DMS53 (cell line): ENCODE data around the gene MID1.
A peak's percentile ranks its signal among the peaks of the same experiment; 100 is the strongest.

Source experiments
- DNase-seq: peaks from one replicate; lab custom pipeline; 2025; lab: John Stamatoyannopoulos, UW

Gene MID1

DNA sequence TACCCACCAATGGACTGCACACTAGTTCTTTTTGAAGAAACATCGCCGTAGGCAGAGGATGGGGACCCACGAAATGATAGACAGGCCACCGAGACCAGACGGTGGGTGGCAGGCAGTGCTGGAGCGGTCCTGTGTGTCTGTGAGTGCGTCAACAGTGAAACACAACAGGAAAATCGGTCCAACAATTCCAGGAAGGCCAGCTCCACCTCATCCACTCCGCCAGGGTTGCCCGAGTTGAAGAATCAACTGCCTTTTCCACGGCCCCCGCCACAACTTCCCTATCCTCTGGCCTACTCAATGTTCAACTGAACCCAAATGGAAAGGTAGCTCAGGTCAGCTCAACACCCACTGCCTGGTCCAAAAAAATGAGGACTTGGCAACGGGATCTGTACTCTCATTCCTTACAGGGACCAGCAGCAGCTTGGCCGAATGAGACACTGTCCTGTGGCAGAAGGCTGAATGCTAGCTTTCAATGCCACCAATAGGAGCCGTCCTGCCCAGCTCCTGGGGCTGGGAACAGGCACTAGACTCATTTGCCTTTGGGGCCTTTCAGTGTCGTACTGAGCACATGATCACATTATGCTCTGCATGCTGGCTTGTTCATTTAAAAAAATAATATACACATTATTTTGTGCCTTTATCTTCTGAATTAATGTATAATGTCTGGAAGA lies 43.5 kb downstream of the MID1 start:
- no peak for DNase-seq

DNA sequence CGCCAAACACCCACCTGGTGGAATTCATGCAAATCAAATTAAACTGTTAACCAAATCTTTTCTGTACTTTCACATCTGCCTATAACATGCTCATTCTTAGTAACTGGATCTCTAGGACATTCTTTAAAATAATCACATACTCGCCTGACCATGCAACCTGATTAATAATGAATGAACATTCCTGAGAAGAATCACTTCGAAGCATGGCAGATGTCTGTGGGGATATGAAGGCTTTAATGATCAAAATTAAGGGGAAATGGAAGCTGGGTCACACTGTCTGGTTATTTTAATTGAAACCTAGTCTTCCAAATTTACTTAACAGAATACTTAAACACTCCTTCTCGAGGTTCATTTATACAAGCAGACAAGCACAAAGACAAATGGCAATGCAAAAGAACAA lies 44.2 kb downstream of the MID1 start:
- no peak for DNase-seq

DNA sequence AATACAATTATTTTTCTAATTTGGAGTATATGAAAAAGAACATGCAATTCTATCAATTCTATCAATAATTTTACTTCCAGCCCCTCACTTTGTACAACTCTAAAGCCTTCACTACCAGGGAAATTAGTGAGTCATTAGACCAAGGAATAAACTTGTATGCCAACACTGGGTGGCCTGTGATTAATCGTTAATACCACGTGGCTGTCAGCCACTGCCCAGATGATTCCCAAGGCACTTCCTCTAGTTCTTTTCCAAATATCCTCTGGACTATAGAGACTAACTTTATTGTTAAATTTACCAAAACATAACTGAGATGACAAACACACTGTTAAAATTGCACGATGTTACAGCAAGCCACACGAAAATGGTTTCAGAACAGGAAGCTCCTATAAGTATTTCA lies 45.7 kb downstream of the MID1 start:
- DNase-seq: no peak

DNA sequence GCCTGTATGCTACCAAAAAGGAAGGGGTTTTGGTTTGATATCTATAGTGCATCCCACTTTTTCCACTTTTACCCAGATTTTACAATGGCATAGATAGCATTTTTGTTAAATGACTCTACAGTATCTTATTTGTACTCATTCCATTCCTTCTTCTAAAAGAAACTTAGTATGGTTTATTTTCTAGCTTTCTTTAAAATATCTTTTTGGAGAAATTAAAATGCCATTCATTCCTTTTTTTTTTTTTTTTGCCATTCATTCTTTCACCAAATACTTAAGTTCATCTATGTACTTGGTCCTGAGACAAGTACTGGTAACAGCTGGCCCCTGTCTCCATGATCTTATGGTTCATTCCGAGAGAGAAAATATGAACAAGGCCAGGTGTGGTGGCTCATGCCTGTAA lies 49.1 kb downstream of the MID1 start:
- DNase-seq: no peak

DNA sequence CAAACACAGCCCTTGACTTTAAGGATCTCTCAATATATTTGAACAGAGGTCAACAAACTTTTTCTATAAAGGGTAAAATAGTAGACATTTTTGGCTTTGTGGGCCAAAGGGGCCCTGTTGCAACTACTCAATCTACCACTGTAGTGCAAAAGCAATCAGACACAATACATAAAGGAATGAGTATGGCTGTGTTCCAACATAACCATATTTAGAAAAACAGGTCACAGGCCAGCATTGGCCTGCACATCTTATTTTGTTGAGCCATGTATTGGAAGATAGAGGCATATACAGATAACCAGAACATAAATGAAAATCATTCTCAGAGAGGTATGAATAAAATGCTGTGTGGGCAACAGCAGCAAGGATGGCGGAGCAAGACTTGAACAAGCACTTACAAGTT lies 49.8 kb downstream of the MID1 start:
- no peak for DNase-seq

DNA sequence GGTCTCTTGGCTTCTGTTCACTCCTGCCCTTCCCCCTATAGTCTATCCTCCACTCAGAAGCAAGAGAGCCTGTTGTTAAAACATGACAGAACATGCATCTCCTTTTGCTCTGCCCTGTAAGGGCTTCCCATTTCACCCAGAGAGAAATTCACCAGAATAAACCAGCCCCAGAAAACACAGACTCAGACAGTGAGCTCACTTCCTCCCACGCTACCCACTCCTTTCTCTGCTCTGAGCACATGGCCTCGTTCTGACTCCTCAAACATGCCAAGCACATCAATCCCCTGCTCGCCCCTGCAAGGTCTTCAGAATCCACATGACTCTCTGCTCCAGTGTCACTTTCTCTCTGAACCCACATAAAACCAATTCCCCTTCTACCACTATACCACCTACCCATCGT lies 50.4 kb downstream of the MID1 start:
- DNase-seq: no peak

DNA sequence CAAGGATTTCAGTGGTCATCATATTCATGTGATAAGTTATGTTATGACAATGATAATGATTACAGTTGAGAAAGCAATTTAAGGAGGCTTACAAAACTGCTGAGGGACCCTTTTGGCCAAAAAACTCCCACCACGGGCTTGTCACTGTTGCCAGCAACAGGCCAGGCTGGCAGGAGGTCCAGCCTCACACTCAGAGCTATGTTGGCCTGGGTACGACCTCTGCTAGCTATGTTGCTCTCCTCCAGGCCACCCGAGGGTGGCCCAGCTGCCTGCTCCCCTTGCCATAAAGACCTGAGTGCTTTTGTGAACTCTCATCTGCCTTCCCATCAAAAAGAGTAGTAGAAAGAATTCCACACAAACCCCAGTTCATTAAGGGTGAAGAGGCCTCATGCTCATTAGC lies 52.0 kb downstream of the MID1 start:
- DNase-seq: no peak

DNA sequence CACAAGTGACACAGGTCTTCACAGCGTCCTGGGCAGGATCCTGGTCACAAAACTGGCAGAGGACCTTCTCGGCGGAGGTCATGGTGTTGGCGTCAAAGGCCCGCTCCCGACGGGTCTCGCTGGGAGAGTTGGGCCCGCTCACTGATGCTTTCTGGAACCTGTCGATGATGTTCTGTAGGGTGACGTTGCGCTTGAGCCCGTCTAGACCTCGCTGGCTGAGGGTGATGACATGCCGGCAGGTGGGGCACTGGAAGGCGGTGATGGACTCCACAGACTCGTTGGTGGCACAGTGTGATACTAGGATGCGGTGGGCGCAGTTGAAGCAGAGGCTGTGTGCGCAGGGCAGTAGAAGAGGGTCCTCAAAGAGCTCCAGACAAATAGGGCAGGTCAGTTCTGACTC lies 53.2 kb downstream of the MID1 start:
- no peak for DNase-seq

DNA sequence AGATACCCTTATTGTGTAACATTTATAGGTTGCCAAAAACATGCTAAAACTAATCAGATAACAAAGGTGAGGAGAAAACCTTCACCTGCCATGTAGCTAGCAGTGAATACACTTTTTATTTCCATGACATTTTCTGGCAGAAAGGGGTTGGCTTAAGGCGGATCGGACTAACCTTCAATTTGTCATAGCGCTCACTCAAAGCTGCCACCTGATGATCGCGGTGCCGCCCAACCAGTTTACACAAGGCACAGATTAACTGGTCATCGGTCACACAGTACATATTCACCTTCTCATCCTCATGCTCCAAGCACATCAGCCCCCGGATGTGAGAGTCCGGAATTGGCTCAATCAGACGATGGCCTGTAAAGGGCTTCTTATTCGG lies 53.7 kb downstream of the MID1 start:
- DNase-seq: peak; percentile 26

DNA sequence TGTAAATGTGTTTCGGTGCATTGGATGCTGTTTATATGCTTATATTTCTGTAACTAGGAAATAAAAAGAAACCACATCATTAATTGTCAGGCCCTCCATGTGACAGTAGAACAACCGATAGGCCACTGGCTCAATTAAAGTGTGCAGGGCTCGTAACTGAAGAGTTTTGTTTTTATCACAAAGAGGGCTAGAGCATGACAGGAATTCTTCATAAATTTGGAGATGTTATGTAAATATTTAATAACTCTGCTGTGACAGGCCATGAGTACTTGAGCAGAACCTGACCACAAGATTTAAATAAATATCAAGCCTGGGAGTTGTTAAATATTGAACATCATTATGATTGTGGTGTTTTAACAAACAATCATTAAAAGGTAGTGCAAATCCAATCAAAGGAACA lies 55.9 kb downstream of the MID1 start:
- DNase-seq: peak; percentile 45

DNA sequence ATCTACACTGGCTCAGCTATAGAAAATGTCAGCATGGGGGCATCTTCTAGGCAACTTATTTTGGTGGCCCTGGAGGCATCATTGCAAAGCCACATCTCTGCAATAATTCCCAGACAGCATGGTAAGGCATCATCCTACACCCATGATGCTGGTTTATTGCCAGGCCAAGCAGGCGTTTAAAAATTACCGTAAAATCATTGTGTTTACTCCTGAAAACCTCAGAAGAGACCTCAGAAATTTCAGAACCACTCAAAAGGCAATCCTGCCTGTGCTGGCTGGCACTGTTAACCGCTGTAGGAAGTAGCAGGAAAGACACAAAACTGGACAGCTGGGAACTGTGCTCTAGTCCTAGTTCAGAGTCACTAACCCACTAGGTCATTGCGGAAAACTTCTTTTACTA lies 63.2 kb downstream of the MID1 start:
- DNase-seq: no peak

DNA sequence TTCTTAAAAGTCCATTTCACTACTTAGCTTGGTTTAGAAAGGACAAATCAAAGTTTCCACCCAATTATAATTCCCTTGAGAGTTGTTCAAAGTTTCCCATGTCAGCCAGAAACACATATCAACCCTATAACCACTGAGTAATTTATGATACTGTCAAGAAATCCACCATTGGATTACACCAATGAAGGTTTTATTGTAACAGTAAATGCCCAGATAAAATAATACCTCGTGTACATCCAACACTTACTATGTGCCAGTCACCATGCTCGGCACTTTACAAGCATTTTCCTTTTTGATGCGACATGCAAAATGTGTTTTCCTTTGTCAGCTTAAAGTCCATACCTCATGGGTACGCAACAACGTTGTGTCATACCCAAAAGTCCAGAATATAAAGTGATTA lies 64.0 kb downstream of the MID1 start:
- DNase-seq: no peak

DNA sequence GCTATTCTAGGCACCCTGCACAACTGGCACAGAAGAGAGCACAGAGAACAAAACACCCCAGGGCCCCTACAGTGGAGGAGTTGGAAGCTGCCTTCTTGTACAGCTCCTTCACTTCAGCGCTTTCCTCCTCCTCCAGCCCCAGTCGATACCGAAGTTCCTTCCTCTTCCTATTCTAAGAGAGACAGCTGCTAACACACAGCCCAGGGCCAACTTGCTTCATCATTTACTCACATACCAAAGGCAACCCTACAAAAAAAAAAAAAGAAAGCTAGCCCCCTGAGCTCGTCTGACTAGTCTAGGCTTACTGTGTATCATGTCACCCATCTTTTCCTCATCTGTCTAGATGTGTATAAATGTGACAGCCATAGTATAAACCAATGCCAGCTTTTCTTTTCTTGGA lies 64.5 kb downstream of the MID1 start:
- no peak for DNase-seq

DNA sequence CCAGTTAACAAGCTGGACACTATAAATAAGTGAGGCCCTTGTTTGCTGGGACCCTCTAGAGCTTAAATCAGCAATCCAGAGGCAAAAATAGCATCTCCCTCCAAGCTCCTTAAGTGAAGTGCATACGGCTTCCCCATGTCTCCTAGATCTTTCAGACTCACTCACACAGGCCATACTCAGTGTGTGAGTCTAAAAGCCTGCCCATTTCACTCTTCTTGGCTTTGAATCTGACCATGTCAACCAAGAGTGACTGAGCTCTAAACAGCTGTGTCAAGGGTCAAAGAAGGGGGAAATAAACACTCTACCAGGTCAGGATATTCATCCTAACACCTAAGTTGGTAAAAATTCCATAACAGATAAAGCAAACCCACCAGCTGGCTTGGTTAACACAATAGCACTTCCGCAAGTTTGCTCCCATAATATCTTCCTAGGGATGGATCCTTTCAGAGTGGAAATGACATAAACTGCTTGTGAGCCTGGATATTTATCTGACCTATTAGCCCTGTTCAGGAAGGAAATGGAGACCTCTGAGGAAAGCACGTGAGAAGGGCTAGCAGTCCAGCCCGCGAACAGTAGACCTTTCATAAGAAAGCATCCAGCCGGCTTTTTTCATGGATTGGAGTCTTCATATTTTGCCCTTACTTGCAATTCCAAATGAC lies 65.6 kb downstream of the MID1 start:
- no peak for DNase-seq

DNA sequence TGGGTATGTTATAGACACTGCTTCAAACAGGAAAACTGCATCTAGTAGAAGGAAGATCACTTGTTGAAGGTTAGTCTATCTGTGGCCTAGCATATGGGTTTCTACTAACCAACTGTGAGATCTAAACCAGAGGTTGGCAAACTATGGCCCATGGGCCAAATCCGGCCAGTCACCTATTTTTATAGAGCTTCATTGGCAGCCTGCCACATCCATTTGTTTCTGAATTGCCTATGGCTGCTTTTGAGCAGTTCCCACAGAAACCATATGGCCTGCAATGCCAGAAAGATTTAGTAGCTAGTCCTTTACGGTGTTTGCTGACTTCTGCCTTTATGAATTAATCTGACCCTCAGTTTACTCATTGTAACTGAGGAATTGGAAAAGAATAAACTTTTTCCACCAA lies 71.1 kb downstream of the MID1 start:
- no peak for DNase-seq

DNA sequence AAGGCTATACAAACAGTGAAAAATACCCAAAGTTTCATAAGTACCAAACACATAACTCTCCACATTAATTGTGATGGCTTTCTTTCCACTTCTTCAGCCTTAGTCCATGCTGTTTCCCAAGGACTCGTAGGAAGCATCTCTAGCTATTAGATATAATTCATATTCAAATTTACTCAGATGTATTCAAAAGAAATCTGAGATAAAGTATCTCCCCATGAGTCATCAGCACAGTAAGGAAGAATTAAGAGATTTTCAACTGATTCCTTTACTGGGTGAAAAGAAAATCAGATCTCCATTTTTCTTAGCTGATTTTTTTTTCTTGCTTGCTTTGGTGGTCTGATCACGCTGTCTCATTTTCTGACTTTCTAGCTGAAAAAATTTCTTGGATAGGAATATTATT lies 71.7 kb downstream of the MID1 start:
- DNase-seq: no peak

DNA sequence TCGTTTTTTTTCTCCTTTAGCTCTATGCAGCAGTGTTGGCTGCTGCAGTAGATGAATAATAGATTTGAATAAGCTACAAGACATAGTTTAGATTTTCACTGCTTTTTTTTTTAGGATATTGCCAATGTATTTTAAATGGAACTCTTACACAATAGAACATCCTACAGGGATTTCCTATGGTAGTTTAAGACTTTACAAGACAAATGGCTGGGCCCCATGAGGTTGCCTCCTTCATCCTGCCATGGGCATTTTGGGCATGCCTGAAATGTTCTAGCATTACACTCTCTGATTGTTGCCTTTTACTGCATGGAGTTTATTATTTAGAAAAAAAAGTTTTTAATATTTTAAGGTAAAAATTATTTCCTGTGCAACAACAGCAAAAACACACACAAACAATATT lies 74.5 kb downstream of the MID1 start:
- DNase-seq: no peak

DNA sequence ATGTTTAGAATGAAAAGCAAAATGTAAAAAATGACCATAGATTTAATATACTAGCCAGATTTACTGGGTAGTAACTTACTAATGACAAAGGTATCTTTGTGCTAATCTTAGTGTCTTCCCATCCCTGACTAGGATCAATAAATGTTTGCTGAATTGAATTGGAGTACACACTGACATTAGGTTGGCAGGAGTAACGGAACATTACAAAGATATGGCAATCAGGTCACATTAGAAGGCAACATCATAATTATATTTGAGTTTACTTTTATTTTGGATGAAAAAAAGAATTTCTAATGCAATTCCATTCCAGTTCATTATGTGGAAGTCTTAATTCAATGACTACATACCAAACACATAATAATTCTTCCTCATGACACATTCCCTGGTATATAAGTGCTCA lies 77.8 kb downstream of the MID1 start:
- DNase-seq: no peak

DNA sequence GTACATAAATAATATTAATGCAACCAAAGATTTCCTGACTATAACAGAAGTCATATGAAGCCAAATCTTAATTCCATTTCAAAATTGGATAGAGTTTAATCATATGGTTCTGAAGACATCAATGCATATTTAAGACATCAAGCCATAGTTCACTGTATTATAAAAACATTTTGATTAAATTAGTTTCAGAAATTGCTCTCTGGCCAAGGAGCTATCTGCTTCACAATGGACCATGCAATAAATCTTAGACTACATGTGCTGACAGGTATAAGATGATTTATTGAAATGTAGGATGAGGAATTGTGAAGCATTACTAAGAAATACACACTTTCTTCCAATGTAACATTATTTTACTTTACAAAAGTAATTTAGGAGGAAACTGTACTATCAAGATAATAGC lies 81.6 kb downstream of the MID1 start:
- no peak for DNase-seq

DNA sequence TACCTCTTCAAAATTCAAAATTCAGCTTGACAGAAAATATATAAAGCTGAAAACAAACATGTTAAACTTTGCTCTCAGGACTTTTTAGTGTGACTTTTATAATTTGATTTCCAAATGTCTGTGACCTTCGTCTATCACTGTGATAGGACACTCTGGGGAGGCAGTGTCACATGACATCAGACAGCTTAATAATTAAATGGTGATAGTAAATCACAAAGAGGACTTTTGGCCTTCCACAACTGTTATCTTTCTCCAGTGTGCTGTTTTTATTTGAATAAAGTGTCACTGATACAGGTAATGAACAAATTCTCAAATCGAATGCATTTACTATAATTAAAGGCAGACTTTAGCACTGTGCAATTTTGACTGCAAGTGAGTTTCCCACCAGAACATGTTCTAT lies 83.1 kb downstream of the MID1 start:
- no peak for DNase-seq

DNA sequence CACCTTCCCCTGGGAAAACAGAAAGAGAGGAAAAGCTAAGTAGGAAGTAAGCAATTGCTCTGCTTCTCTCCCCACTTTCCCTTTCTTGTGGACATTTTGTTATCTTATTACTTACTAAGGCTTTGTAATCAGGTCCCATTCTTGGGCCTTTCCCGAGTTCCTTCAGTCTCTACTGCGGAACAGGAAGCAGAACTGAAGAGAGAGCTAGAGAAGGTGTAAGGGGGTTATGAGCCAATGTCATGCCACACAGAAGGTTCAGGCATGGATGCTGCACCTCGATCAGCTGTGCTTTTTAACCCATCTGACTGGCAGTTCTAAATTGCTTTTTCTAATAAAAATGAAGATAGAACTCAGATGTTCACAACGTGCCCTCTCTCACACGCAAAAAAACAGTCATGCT lies 83.6 kb downstream of the MID1 start:
- no peak for DNase-seq

DNA sequence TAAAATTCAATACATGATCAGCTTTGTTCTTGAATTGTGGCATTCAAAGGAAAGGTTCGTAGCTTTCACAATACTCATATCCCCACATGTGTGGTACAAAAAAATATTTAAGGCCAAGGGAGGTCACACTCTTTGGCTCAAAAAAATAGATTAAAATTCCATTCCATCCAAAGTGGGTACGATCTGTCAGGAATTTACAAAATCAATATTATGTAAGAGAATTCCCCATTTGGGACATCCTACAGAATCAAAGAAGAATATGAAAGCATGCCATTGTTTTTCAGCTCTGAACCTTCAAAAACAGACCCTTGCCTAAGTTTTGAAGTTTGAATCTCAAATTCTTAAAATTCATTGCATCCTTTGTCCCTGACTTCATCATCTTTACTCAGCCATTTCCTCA lies 85.8 kb downstream of the MID1 start:
- DNase-seq: no peak

DNA sequence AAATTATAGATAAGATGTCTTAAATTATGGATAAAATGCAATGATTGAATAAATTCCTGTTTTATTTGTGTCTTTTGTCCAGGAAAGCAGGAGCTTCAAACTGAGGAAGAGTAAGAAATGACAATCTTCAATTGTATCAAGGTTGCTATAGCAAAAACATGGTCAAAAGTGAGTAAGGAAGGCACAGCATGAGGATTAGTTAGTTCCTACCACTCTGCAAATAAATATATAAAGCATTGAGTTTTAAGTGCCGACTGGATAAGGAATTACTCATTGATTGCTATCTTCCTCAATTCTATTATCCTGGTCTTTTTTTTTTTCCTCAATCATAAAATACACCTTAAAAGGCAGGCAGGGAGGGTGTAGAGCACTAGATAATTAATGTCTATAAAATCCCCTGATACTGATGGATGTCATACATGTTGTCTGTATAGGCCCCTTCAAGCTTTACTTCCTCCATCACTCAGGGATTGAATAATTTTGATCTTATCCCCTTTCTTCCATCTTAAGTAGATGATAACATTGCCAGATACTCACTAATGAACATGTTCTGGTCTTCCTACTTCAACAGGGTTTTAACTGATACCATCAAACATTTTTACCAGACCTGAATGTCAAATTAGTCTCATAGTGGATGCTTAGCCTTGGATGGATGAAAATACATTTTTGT lies 86.6 kb downstream of the MID1 start:
- no peak for DNase-seq

DNA sequence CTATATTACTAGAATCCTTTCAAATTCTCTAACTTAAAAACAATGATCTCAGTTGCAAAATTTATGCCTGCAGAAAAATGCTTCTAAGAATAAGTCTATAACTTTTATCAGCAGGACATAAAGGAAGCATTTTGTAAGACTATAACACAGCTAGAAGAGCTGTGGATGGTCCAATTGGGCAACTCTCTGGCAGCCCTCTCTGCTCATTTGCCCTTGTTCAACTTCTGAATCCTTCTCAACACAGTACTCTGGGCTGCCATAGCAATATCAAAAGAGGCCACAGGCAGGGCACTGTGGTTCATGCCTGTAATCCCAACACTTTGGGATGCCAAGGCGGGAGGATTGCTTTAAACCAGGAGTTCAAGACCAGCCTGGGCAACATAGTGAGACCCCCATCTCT lies 88.5 kb downstream of the MID1 start:
- no peak for DNase-seq
